IMR-90 (cell line): ENCODE results near the gene UTP11. TPM values are rescaled to one million over a fixed set of nuclear protein-coding genes. Genes with fewer than 3 reads are reported as not detected.

Experiments used
- ATAC-seq: fragments of 200-7000 bp; cut with Tn5 transposase; 2 replicates; pipeline ENCODE4 v1.9.1; 2020; ENCODE audit warnings: low read depth, mild to moderate bottlenecking, moderate library complexity
- BruUV-seq: library from RNA; stranded (reverse); fragments of 400-500 nt; replicated peaks from 2 replicates; lab custom pipeline; 2021; lab: Mats Ljungman, UMichigan
- CTCF ChIA-PET: fragments of 300-600 bp; formaldehyde crosslinking; extraction: SDS; loops from one replicate; lab custom pipeline; 2021; ENCODE audit warnings: antibody characterized with exemption; lab: Yijun Ruan, JAX
- POLR2A ChIA-PET: fragments of 300-600 bp; sonication (Branson Sonifier 250); formaldehyde crosslinking; loops from one replicate; lab custom pipeline; 2022; ENCODE audit warnings: antibody characterized with exemption; ENCODE audit not compliant: unreplicated experiment; lab: Charles Lee
- DNase-seq: peaks from one replicate; pipeline ENCODE4 v3.0.0; 2013
- H2AFZ ChIP-seq: replicated peaks from 2 replicates; pipeline ENCODE3; 2013; ENCODE audit warnings: low read length, mild to moderate bottlenecking; ENCODE audit not compliant: poor library complexity
- H2AK5ac ChIP-seq: 2 replicates; pipeline ENCODE4 v1.6.1; 2013; ENCODE audit warnings: low read depth, low read length, inconsistent platforms
- H2AK9ac ChIP-seq: replicated peaks from 2 replicates; pipeline ENCODE3; 2013; ENCODE audit warnings: mild to moderate bottlenecking, low read depth, low read length, moderate library complexity; ENCODE audit not compliant: poor library complexity
- H2BK120ac ChIP-seq: 2 replicates; pipeline ENCODE4 v1.6.1; 2013; ENCODE audit warnings: low read depth, low read length, inconsistent platforms
- H2BK15ac ChIP-seq: 3 replicates; pipeline ENCODE4 v1.6.1; 2013; ENCODE audit warnings: low read depth, low read length, inconsistent platforms
- H2BK20ac ChIP-seq: 2 replicates; pipeline ENCODE4 v1.6.1; 2013; ENCODE audit warnings: low read depth, mild to moderate bottlenecking, inconsistent platforms, low read length, moderate library complexity
- H2BK5ac ChIP-seq: 2 replicates; pipeline ENCODE4 v1.6.1; 2013; ENCODE audit warnings: mild to moderate bottlenecking, low read depth, low read length, inconsistent platforms; ENCODE audit not compliant: poor library complexity, severe bottlenecking
- H3K14ac ChIP-seq: replicated peaks from 2 replicates; pipeline ENCODE4 v1.6.1; 2013; ENCODE audit warnings: low read depth, low read length, inconsistent platforms
- H3K18ac ChIP-seq: 2 replicates; pipeline ENCODE4 v1.6.1; 2013; ENCODE audit warnings: low read depth, low read length, control low read depth
- H3K23ac ChIP-seq: 2 replicates; pipeline ENCODE4 v1.6.1; 2013; ENCODE audit warnings: low read depth, low read length, inconsistent platforms
- H3K27ac ChIP-seq: 2 replicates; pipeline ENCODE4 v1.5.1; 2013; ENCODE audit warnings: mild to moderate bottlenecking, control low read depth, low read length; ENCODE audit not compliant: insufficient read depth
- H3K27me3 ChIP-seq: 2 replicates; pipeline ENCODE4 v1.6.1; 2013; ENCODE audit warnings: low read length; ENCODE audit not compliant: control insufficient read depth, insufficient read depth
- H3K36me3 ChIP-seq: 2 replicates; pipeline ENCODE4 v1.6.1; 2013; ENCODE audit warnings: low read length, mixed read lengths; ENCODE audit not compliant: control insufficient read depth, insufficient read depth
- H3K4ac ChIP-seq: 2 replicates; pipeline ENCODE4 v1.6.1; 2013; ENCODE audit warnings: low read depth, low read length, inconsistent platforms
- H3K4me1 ChIP-seq: 2 replicates; pipeline ENCODE4 v1.6.1; 2013; ENCODE audit warnings: low read length, mixed read lengths; ENCODE audit not compliant: control insufficient read depth, insufficient read depth
- H3K4me2 ChIP-seq: 2 replicates; pipeline ENCODE4 v1.6.1; 2013; ENCODE audit warnings: low read depth, mild to moderate bottlenecking, control low read depth, low read length, moderate library complexity
- H3K4me3 ChIP-seq: 2 replicates; pipeline ENCODE4 v1.5.1; 2013; ENCODE audit warnings: low read depth, mild to moderate bottlenecking, control low read depth, low read length, moderate library complexity; ENCODE audit not compliant: insufficient read depth
- H3K56ac ChIP-seq: 2 replicates; pipeline ENCODE4 v1.6.1; 2013; ENCODE audit warnings: low read length, inconsistent platforms; ENCODE audit not compliant: insufficient read depth; ENCODE audit errors: extremely low read depth
- H3K79me1 ChIP-seq, 2 experiments: 2 replicates each; pipeline ENCODE4 v1.6.1; 2013; ENCODE audit warnings: low read length in 2 of 2, inconsistent platforms in 1 of 2, low read depth in 1 of 2
- H3K9ac ChIP-seq: 2 replicates; pipeline ENCODE4 v1.6.1; 2013; ENCODE audit warnings: low read depth, low read length, control low read depth
- H3K9me1 ChIP-seq: 2 replicates; pipeline ENCODE4 v1.6.1; 2013; ENCODE audit warnings: low read length, inconsistent platforms; ENCODE audit not compliant: insufficient read depth
- H3K9me3 ChIP-seq: 2 replicates; pipeline ENCODE4 v1.6.1; 2013; ENCODE audit warnings: low read length; ENCODE audit not compliant: control insufficient read depth, insufficient read depth
- H4K20me1 ChIP-seq: 2 replicates; pipeline ENCODE4 v1.6.1; 2013; ENCODE audit warnings: low read length, inconsistent platforms; ENCODE audit not compliant: insufficient read depth
- H4K5ac ChIP-seq: 2 replicates; pipeline ENCODE4 v1.6.1; 2013; ENCODE audit warnings: mild to moderate bottlenecking, low read depth, low read length, control low read depth
- H4K8ac ChIP-seq, 2 experiments: 2 replicates each; pipeline ENCODE4 v1.6.1; 2013; ENCODE audit warnings: low read depth in 2 of 2, low read length in 2 of 2, control low read depth in 1 of 2, inconsistent platforms in 1 of 2
- H4K91ac ChIP-seq: 2 replicates; pipeline ENCODE4 v1.6.1; 2013; ENCODE audit warnings: low read depth, low read length, inconsistent platforms; ENCODE audit not compliant: insufficient read depth
- BHLHE40 ChIP-seq: fragments of 150-350 bp; IDR thresholded peaks from 2 replicates; pipeline ENCODE4 v1.6.1; 2016; ENCODE audit warnings: mild to moderate bottlenecking, low read depth, low read length
- CEBPB ChIP-seq: IDR thresholded peaks from 2 replicates; pipeline ENCODE4 v1.6.1; 2012; ENCODE audit warnings: low read depth, low read length, improper control_type of control experiment
- CHD1 ChIP-seq: IDR thresholded peaks from 2 replicates; pipeline ENCODE4 v1.6.1; 2012; ENCODE audit warnings: low read depth, low read length, improper control_type of control experiment
- FOS ChIP-seq: fragments of 150-350 bp; IDR thresholded peaks from 2 replicates; pipeline ENCODE4 v1.6.1; 2016; ENCODE audit warnings: low read depth, low read length
- MAFK ChIP-seq: IDR thresholded peaks from 2 replicates; pipeline ENCODE4 v1.6.1; 2012; ENCODE audit warnings: low read depth, low read length, improper control_type of control experiment
- MAZ ChIP-seq: IDR thresholded peaks from 2 replicates; pipeline ENCODE4 v1.6.1; 2012; ENCODE audit warnings: low read depth, mild to moderate bottlenecking, low read length, improper control_type of control experiment, moderate library complexity, borderline replicate concordance
- MXI1 ChIP-seq: IDR thresholded peaks from 2 replicates; pipeline ENCODE4 v1.6.1; 2012; ENCODE audit warnings: low read depth, mild to moderate bottlenecking, low read length, moderate library complexity, borderline replicate concordance
- NFE2L2 ChIP-seq: fragments of 150-350 bp; IDR thresholded peaks from 2 replicates; pipeline ENCODE4 v1.6.1; 2016; ENCODE audit warnings: low read depth, mild to moderate bottlenecking, low read length
- POLR2A ChIP-seq: IDR thresholded peaks from 2 replicates; pipeline ENCODE4 v1.6.1; 2012; ENCODE audit warnings: mild to moderate bottlenecking, low read depth, low read length
- RCOR1 ChIP-seq: IDR thresholded peaks from 2 replicates; pipeline ENCODE4 v1.6.1; 2012; ENCODE audit warnings: mild to moderate bottlenecking, low read length, improper control_type of control experiment; ENCODE audit not compliant: insufficient replicate concordance
- RFX5 ChIP-seq: IDR thresholded peaks from 2 replicates; pipeline ENCODE4 v1.8.0; 2012; ENCODE audit warnings: low read depth, mild to moderate bottlenecking, low read length, moderate library complexity
- WGBS, 2 experiments: methylation state at CpG; one replicate each; pipeline versions ENCODE4 v1.1.5 to v1.1.7; 2013; ENCODE audit warnings: missing lambda C conversion rate in 2 of 2; ENCODE audit not compliant: insufficient read length in 1 of 2; ENCODE audit errors: extremely low coverage in 2 of 2; 5-methylcytosine and 5-hydroxymethylcytosine counted together
- dilution Hi-C: fragments of 300-500 bp; cut with HindIII; formaldehyde crosslinking; loops from one replicate; pipeline ENCODE4 v1.14.3; 2018; ENCODE audit warnings: low sequenced_read_pairs; ENCODE audit not compliant: unreplicated experiment
- in situ Hi-C: fragments of 300-500 bp; cut with MboI; formaldehyde crosslinking; loops from 3 replicates; pipeline ENCODE4 v1.14.3; 2019; ENCODE audit warnings: low sequenced_read_pairs, inconsistent platforms, mixed read lengths
- intact Hi-C: fragments of 100-400 bp; cut with micrococcal nuclease; formaldehyde crosslinking; loops from 2 replicates; pipeline ENCODE4 v1.10.0; 2022
- polyA plus RNA-seq, 3 experiments: library from polyadenylated mRNA; depleted of rRNA; stranded (reverse); fragments of >200 nt; gene quantifications; 2 replicates each; pipeline ENCODE4 v1.2.3, GENCODE V29; 2012; ENCODE audit warnings: low replicate concordance in 1 of 3
- total RNA-seq: library from RNA; depleted of rRNA; stranded (reverse); fragments of >200 nt; gene quantifications from 2 replicates; pipeline ENCODE4 v1.2.3, GENCODE V29; 2012
- TF ChIP-seq, protein P1 (sequence below): conservative IDR thresholded peaks from 2 replicates; pipeline ENCODE4 v1.5.1; 2012; ENCODE audit warnings: mild to moderate bottlenecking, low read depth, low read length, improper control_type of control experiment
- TF ChIP-seq, protein P2 (sequence below): fragments of 150-350 bp; IDR thresholded peaks from 2 replicates; pipeline ENCODE4 v1.6.1; 2017; ENCODE audit warnings: mild to moderate bottlenecking, antibody characterized with exemption, low read length, low read depth
- TF ChIP-seq, protein P3 (sequence below): fragments of 150-350 bp; IDR thresholded peaks from 2 replicates; pipeline ENCODE4 v1.6.1; 2016; ENCODE audit warnings: low read depth, mild to moderate bottlenecking, low read length, moderate library complexity, borderline replicate concordance

The UTP11 gene
- total and polyA plus RNA-seq, 2 of the 4 experiments (the other 2 are of a cell fraction), result 22.0 to 27.8 TPM

DNA sequence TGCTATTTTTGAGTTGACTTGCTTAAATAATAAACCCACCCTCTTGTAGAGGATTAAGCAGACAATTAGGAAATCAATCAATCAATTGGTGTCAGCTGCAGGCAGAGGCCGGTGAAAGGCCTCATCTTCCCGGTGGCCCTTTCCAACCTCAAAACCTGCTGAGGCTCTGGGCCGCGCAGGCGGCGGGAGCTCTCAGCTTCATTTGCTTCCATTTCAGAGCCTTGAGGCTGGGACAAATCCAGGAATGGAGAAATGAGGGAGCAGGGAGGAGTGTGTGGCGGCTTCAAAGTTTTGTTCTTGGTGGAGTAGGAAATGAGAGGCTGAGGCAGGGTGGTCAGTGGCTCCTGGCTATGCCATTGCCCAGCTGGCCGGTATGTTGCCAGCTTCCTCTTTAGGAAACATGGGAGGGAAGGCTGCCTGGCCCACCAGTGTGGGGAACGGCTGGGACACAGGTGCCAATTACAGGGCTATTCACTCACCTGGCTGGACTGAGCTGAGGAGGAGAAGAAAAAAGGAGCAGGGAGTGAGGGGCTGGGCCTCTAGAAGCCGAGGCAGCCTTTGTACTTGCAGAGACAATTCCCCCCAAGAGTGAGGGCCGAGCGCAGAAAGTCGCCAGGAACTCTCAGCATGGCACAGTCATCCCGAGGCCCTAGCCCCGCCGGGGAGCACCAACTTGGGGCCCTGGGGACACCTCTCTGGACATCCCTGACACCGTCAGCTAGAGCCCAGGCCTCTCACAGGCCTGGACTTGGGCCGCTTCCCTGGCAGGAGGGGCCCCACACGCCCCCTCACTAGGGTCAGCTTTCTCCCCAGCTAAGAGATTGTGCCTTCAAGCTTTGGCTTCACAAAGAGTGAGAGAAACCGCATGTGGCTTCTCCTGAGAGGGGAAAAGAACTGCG is 29.7 kb downstream of the UTP11 start:
- H2BK5ac ChIP-seq, result no peak overlapping the region
- H2BK20ac ChIP-seq, result no peak overlapping the region
- no peaks in the 10 kb centered on the region for H4K20me1 ChIP-seq
- dilution Hi-C loops (no loop called here), in situ Hi-C loops (no loop called here), intact Hi-C loops (no loop called here)
- H4K8ac ChIP-seq, result no peak overlapping the region
- no peak overlapping the region for H3K4ac ChIP-seq
- no peak overlapping the region for H4K91ac ChIP-seq
- no peak overlapping the region for H3K14ac ChIP-seq
- H2BK15ac ChIP-seq, result no peak overlapping the region
- peaks cover 66% of the 10 kb centered on the region for H3K27me3 ChIP-seq
- no peak overlapping the region for H3K56ac ChIP-seq
- DNase-seq, result no peak
- no peak for ATAC-seq
- no peak overlapping the region for H3K27ac ChIP-seq
- CTCF ChIA-PET, result interaction anchor here (0.7 to 0.9 kb wide), 2 partner anchors 9 to 201 kb away, joined by 3 read pairs; no protein-coding TSS in a partner anchor
- H3K36me3 ChIP-seq, result no peaks in the 10 kb centered on the region
- no peak overlapping the region for H3K4me2 ChIP-seq
- no peak overlapping the region for H2BK120ac ChIP-seq
- H3K9ac ChIP-seq, result no peak overlapping the region
- POLR2A ChIA-PET, result interaction anchor here (0.5 kb wide), 1 partner anchor 10 kb away, joined by 3 read pairs; no protein-coding TSS in a partner anchor
- no TSS peak for BruUV-seq
- 74% methylated on average over 9 of the region's 21 CpGs; no CpG with 5 or more reads in 1 of the 2 experiments for WGBS, 2 experiments
- H3K9me1 ChIP-seq, result no peaks in the 10 kb centered on the region
- H2AK5ac ChIP-seq, result no peak overlapping the region
- H3K9me3 ChIP-seq, result 0 out of 2 replicates have a peak, but pooled peaks cover 2% of the 10 kb centered on the region
- H3K23ac ChIP-seq, result no peak overlapping the region
- H3K18ac ChIP-seq, result no peak overlapping the region
- H3K4me1 ChIP-seq, result no peaks in the 10 kb centered on the region
- no peak overlapping the region for H2AK9ac ChIP-seq
- H2AFZ ChIP-seq, result no peak overlapping the region
- no peak overlapping the region for H3K4me3 ChIP-seq
- H3K79me1 ChIP-seq, result no peaks in the 10 kb centered on the region
- no peak overlapping the region for H4K5ac ChIP-seq
- TF ChIP-seq FOS (no peak), BHLHE40 (no peak), MAZ (no peak), NFE2L2 (no peak), CHD1 (no peak), POLR2A (no peak), RFX5 (no peak), MAFK (no peak), RCOR1 (no peak), MXI1 (no peak), CEBPB (no peak)
- TF ChIP-seq, protein P1, sequence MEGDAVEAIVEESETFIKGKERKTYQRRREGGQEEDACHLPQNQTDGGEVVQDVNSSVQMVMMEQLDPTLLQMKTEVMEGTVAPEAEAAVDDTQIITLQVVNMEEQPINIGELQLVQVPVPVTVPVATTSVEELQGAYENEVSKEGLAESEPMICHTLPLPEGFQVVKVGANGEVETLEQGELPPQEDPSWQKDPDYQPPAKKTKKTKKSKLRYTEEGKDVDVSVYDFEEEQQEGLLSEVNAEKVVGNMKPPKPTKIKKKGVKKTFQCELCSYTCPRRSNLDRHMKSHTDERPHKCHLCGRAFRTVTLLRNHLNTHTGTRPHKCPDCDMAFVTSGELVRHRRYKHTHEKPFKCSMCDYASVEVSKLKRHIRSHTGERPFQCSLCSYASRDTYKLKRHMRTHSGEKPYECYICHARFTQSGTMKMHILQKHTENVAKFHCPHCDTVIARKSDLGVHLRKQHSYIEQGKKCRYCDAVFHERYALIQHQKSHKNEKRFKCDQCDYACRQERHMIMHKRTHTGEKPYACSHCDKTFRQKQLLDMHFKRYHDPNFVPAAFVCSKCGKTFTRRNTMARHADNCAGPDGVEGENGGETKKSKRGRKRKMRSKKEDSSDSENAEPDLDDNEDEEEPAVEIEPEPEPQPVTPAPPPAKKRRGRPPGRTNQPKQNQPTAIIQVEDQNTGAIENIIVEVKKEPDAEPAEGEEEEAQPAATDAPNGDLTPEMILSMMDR, result no peak
- TF ChIP-seq, protein P2, sequence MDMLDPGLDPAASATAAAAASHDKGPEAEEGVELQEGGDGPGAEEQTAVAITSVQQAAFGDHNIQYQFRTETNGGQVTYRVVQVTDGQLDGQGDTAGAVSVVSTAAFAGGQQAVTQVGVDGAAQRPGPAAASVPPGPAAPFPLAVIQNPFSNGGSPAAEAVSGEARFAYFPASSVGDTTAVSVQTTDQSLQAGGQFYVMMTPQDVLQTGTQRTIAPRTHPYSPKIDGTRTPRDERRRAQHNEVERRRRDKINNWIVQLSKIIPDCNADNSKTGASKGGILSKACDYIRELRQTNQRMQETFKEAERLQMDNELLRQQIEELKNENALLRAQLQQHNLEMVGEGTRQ, result no peak
- TF ChIP-seq, protein P3, sequence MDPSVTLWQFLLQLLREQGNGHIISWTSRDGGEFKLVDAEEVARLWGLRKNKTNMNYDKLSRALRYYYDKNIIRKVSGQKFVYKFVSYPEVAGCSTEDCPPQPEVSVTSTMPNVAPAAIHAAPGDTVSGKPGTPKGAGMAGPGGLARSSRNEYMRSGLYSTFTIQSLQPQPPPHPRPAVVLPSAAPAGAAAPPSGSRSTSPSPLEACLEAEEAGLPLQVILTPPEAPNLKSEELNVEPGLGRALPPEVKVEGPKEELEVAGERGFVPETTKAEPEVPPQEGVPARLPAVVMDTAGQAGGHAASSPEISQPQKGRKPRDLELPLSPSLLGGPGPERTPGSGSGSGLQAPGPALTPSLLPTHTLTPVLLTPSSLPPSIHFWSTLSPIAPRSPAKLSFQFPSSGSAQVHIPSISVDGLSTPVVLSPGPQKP, result no peak
